Prostate gland (tissue), 2 donors: ENCODE measurements around the gene KRT77.

Source experiments
- CTCF ChIP-seq, 4 experiments: fragments of 200-600 bp in 2 of 4; fragments of 450-650 bp in 2 of 4; sonication (generic) in 2 of 4; IDR thresholded peaks; 1 replicate in 3 of 4; 2 replicates in 1 of 4; pipeline ENCODE4 v1.5.1; 2016 to 2019; ENCODE audit warnings: antibody characterized with exemption in 4 of 4, mild to moderate bottlenecking in 2 of 4, moderate library complexity in 2 of 4
- POLR2A ChIP-seq: fragments of 450-650 bp; IDR thresholded peaks from one replicate; pipeline ENCODE4 v1.6.1; 2016; ENCODE audit warnings: antibody characterized with exemption, mild to moderate bottlenecking
- POLR2AphosphoS5 ChIP-seq: sonication (generic); formaldehyde crosslinking; IDR thresholded peaks from one replicate; pipeline ENCODE4 v1.6.1; 2017; ENCODE audit warnings: antibody characterized with exemption

- no peak for TF ChIP-seq CTCF (IDR thresholded peaks at IDR 0.05)
- TF ChIP-seq POLR2AphosphoS5, result no peak
- no peak for TF ChIP-seq POLR2A
Measured at GRCh38 chr12:52699960-52700359, 3.4 kb downstream of the KRT77 start.
